HepG2 (cell line): ENCODE data around the gene SYNE2.

ENCODE experiments used
- BCL6 ChIP-seq: IDR thresholded peaks from 2 replicates; pipeline ENCODE4 v1.6.1; 2016; ENCODE audit warnings: missing genetic modification reagents, missing compliant biosample characterization
- CHD4 ChIP-seq: fragments of 200-600 bp; sonication (generic); IDR thresholded peaks from 2 replicates; pipeline ENCODE4 v1.7.0; 2017; ENCODE audit warnings: mild to moderate bottlenecking, low read length, borderline replicate concordance
- RFX3 ChIP-seq: IDR thresholded peaks from 2 replicates; pipeline ENCODE4 v1.6.1; 2016; ENCODE audit warnings: missing biosample characterization, missing genetic modification reagents
- ZNF225 ChIP-seq: sonication (generic); formaldehyde crosslinking; IDR thresholded peaks from 2 replicates; pipeline ENCODE4 v1.4.0; 2020; ENCODE audit warnings: mild to moderate bottlenecking, missing genetic modification reagents
- ZNF331 ChIP-seq: sonication (generic); formaldehyde crosslinking; IDR thresholded peaks from 2 replicates; pipeline ENCODE4 v1.4.0; 2020; ENCODE audit warnings: missing genetic modification reagents
- ZNF33B ChIP-seq: sonication (generic); formaldehyde crosslinking; IDR thresholded peaks from 2 replicates; pipeline ENCODE4 v1.5.1; 2020; ENCODE audit warnings: mild to moderate bottlenecking, missing genetic modification reagents
- TF ChIP-seq, protein P1 (sequence below): sonication (generic); formaldehyde crosslinking; IDR thresholded peaks from 2 replicates; pipeline ENCODE4 v1.5.0; 2020; ENCODE audit warnings: mild to moderate bottlenecking, missing genetic modification reagents, moderate library complexity

DNA sequence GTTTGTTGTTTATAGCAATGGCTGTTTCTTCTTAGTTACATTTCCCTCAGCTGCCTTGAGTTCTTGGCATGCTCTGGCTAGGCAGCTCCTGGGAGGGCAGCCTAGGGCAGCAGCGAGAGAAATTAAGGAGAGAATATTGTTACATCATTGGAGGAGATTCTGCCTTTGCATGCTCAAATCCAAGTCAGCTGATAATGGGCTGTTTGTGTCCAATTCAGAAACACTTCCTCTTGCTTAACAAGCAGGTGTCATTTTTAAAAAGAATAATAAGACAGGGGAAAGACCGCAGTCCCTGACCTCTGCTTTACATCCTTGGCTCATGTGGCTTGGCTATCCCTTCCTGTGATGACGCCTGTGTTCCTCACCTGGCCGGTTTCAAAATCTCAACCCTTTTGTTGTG, 364.5 kb downstream of the SYNE2 start:
- TF ChIP-seq, protein P1, sequence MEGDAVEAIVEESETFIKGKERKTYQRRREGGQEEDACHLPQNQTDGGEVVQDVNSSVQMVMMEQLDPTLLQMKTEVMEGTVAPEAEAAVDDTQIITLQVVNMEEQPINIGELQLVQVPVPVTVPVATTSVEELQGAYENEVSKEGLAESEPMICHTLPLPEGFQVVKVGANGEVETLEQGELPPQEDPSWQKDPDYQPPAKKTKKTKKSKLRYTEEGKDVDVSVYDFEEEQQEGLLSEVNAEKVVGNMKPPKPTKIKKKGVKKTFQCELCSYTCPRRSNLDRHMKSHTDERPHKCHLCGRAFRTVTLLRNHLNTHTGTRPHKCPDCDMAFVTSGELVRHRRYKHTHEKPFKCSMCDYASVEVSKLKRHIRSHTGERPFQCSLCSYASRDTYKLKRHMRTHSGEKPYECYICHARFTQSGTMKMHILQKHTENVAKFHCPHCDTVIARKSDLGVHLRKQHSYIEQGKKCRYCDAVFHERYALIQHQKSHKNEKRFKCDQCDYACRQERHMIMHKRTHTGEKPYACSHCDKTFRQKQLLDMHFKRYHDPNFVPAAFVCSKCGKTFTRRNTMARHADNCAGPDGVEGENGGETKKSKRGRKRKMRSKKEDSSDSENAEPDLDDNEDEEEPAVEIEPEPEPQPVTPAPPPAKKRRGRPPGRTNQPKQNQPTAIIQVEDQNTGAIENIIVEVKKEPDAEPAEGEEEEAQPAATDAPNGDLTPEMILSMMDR (CRISPR knock-in tag) = no peak
- no peak for TF ChIP-seq CHD4
- no peak for TF ChIP-seq BCL6 (CRISPR knock-in tag)
- TF ChIP-seq RFX3 (CRISPR knock-in tag) = no peak
- no peak for TF ChIP-seq ZNF331 (CRISPR knock-in tag)
- no peak for TF ChIP-seq ZNF33B
- TF ChIP-seq ZNF225 (CRISPR knock-in tag) = no peak
